Stimulated activated naive CD4-positive, alpha-beta T cell treated with Interleukin-2 at 50 U/mL for 16 hours (primary cell): ENCODE measurements around the gene SPECC1.
"Not testable (repeated sequence)": the region's sequence is repeated elsewhere in the genome, so short reads cannot be mapped to it uniquely, and the experiment has no call there.

Source experiments
- DNase-seq: peaks from one replicate; lab custom pipeline; 2025; lab: John Stamatoyannopoulos, UW

SPECC1 gene

DNA sequence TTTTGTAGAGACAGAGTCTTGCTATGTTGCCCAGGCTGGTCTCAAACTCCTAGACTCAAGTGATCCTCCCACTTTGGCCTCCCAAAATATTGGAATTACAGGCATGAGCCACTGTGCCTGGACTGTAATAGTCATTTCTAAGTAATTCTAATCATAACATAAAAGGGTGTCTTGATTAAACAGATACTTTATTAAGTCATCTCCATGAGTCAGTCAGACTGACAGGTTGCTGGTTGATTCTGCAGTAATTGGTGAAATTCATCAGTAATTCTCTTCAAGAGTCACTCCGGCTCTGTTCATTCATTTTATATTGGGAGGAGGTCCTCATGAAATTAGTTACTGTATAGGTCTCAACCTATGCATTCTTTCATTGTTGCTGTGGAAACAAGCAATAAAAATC lies 85.6 kb downstream of the SPECC1 start:
- DNase-seq, result no peak

DNA sequence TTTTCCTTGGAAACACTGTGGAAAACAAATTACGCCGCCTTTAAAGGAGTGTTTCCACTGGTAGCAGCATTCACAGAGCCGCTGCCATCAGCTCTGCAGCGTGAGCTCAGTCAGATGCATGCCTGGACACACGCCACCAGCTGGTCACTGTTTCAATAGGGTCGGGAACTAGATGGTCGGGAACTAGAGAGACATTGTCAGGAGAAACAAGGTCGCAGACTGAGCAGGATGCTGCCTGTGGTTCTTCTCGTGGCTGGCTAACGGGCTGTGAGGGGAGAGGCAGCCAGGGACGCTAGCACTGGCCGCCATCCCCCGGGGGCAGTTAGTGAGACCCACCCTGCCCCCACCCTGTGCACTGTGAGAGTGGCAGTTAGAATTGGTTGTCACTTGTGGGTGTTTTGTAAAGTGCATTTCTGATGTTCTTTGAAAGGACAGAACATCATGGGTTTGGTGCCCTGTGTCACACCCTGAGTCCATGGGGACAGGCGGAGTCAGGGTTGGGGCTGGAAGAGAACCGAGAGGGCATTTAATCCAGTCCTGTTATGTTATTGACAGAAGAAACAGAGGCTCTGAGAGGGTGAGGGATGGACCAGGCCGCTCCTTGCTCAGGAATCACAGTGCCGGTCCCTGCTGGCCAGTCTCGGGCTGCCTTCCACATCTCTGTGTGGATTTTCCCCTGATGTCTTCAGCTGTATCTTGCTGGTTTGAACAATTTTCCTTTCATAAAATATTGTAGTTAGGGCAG lies 86.3 kb downstream of the SPECC1 start:
- no peak for DNase-seq

DNA sequence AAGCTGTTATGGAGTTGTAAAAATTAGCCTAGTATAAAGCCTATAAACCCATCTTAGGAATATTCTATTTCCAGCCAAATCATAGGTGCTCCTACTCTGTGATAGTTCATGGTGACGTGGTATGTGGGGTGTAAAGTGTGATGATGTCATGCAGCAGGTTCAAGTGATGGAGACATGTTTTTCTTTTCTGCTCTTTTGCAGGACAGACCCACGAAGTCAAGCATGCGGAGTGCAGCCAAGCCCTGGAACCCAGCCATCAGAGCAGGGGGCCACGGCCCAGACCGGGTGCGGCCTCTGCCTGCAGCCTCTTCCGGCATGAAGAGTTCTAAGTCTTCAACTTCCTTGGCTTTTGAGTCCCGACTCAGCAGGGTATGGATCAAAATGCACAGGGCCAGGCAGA lies 87.3 kb downstream of the SPECC1 start:
- no peak for DNase-seq

DNA sequence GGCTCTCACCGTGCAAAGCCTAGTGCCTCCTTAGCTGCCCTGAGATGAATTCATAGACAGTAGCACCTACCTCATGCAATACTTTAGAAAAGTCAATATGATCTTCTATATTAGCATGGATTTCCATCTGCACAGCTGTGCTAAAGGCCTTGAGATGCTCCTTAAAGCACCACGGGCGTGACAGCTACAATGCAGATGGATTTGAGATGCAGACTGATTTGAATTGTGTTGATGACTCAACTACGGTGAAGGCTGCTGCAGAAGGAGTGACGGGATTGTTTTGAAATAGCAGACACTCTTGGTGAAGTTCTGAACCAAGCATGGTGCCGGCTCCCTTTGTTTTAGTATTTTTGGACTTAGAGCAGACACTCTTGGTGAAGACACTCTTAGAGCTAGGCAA lies 88.2 kb downstream of the SPECC1 start:
- DNase-seq, result no peak

DNA sequence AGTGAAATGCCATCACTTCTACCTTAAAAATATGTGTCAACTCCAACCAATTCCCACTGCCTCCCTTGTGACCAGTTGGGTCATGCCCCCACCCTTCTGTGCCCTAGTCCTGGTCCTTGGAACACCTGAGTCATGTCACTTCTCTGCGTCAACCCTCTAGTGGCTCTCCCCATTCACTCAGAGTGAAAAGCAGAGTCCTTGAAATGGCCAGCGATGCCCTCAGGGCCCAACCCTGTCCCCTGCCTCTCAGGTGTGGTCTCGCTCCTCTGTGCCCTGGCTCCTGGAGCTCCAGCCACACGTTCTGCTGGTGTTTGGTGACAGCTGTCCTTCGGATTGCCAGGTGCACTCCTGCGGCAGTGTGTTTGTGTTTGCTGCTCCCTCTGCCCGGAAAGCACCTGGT lies 89.2 kb downstream of the SPECC1 start:
- no peak for DNase-seq

DNA sequence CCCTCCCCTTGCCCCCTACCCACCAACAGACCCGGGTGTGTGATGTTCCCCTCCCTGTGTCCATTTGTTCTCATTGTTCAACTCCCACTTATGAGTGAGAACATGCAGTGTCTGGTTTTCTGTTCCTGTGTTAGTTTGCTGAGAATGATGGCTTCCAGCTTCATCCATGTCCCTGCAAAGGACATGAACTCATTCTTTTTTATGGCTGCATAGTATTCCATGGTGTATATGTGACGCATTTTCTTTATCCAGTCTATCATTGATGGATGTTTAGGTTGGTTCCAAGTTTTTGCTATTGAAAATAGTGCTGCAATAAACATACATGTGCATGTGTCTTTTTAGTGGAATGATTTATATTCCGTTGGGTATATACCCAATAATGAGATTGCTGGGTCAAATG lies 91.6 kb downstream of the SPECC1 start:
- not testable (repeated sequence) for DNase-seq

DNA sequence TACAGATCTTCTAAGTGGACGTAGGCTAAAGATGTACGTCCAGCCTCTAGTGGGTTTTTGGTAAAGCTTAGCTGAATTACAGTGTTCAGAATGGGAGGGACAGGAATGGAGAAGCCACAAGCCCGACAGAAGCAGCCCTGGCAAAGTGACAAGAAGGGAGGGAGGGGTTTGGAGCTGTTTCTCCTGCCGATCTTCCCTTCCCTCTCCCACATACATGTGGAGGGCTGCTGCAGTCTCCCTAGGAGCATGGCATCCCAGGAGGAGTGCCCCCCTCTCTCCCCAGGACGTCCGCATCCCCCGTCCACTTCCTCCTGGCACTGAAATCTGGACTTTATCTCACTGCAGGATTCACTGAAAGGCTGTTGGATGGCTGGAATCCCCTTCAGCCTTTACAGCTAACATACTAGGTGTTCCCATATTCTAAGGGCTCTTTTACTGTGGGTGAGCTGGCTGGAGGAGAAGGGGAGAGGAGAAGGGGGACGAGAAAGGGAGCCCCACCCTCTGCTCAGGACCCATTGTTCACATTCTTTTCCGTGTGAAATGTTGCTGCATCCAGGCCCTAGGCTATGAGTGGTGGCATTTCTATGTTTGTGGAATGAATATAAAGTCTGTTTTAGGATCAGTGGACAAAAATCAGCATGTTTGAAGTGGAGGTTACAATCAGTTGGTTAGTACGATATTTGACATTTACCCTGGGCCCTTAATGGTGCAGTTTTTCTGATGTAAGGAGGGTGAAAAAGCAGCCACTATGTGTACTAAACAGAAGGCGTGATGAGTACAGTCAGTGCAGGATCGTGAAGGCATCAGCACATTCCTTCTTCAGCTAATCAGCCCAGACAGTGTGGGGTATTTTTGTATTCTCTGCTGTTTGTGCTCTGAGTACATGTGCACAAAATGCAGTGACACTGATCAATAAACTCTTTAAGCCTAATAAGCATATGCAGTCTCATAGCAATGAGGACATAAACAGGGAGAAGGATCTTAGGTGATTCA lies 94.6 kb downstream of the SPECC1 start:
- DNase-seq, result no peak

DNA sequence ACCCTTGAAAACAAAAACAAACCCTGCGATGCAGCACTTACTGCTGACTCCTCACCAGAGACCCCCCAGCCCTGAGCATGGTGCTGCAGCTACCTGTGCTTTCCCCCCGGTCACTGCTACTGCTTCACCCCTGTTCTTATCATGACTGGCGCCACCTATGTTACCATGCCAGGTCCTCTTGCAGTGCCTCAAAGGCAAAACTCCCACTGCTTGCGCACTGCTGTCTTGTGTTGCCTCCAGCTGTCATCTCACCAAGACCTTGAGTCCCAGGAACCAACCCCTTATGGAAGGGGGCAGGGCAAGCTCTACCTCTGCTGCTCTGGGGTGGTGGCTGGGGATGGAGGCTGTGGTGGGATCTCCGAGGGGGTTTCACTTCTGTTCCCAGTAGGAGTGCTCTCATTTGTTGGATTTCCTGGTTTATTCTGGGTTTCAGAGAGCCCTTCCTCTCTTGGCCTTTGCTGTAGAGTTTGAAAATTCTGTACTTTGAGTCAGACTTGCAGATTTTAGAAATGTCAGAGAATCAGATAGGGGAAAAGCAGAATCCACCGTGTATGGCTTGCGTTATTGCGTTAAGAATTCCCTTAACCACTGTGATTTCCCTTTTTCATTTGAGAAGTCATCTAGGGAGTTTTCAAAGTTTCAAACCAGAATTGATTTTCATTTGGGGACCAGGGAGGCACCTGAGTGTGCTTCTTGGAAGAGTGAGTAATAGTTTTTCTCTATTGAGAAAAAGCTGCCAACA lies 96.6 kb downstream of the SPECC1 start:
- DNase-seq, result no peak

DNA sequence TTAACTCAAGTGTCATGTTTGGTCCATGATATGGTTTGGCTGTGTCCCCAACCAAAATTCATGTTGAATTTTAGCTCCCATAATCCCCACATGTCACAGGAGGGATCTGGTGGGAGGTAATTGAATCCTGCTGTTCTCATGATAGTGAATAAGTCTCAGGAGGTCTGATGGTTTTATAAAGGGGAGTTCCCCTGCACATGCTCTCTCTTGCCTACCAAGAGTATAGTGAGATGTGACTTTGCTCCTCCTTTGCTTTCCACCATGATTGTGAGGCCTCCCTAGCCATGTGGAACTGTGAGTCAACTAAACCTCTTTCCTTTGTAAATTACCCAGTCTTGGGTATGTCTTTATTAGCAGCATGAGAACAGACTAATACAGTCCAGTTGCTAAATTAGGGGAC lies 97.3 kb downstream of the SPECC1 start:
- DNase-seq, result not testable (repeated sequence)

DNA sequence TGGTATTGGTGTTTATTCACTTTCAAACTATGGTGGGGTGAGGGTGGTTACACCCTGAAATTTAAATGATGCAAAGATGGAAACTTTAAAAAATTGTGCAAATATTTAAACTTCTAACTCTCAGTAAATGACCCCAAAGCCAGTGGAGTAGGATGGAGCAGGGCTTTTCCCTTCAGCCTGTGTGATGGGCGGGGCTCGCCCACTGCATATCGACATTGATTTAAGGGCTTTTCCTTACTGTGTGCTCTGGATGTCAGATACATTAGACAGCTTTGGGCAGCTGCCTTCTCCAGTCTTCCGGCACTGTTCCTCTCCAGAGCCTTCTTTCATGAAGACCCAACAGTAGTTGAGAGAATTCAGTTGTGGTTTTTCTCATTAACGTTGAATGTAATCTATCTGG lies 99.9 kb downstream of the SPECC1 start:
- DNase-seq, result no peak

DNA sequence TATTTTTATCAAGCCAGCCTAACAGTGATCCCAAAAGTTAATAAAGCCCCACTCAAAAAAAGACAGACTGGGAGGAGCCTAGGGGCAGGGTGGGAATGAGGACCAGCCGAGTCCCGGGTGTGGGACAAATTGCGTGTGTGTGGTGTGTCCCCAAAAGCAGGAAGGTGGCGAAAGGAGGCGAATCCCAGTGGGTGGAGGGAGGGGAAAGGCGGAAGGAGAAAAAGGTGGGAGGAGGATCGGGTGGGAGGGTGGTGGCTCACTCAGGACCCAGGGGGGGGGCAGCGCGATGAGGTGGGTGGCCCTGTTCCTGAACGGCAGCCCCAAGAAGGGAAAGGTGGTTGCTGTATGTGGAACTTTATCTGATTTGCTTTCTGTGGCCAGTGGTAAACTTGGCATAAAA lies 102.4 kb downstream of the SPECC1 start:
- DNase-seq, result no peak

DNA sequence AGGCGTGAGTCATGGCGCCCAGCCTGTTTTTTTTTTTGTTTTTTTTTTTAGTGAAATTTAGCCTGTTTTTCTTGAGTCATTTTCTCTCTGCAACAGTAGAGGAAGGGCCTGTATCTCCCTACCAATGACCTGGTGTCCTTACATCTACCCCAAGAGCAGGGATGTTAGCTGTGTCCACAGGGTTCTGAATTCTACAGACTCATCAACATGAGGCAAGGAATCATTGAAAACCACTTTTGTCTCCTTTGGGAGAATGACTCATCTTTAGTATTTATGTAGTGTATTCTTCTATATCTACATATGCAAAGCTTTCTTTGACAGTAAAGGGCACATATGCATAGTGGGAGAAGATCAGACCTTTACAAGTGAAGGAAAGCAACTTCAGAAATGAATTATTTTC lies 105.3 kb downstream of the SPECC1 start:
- DNase-seq, result no peak

DNA sequence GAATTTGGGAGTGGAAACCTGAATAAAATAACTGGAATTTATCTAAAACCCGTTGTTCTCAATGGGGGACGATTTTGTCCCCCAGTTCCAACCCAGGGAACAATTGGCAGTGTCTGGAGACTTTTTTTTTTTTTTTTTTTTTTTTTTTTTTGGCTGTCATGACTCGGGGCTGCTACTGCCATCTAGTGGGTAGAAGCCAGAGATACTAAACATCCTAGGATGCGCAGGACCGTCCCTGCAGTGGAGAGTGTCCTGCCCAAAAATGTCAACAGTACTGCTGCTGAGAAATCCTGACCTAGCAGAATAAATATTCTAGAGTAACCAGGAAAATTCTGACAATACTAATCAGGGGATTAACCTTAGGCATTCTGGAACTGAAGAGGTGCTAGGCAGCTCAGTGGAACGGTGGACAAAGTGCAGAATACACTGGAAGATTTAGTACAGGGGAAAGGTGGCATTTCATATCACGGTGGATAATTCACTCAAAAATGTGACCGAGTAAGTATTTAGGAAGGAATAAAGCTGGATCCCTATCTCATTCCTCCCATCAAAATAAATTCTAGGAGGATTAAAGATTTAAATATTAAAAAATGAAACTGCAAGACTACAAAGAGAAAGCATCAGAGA lies 107.6 kb downstream of the SPECC1 start:
- peak; percentile 31 for DNase-seq

DNA sequence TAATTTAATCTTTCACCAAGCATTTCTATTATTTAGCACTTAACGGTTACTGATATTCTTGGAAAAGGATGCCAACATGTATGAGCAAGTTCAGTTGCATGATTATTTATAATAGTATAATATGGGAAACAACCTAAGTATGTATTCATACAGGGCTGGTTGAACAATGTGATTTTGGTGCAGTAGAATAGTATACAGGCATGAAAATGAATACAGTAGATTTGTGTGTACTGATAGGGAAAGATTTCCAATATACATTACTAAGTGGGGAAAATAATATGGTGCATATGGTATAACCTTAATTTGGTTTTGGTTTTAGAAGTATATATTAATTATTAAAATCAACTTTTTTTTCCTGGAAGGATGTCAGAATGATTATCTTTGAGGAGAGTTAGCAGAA lies 109.1 kb downstream of the SPECC1 start:
- no peak for DNase-seq

DNA sequence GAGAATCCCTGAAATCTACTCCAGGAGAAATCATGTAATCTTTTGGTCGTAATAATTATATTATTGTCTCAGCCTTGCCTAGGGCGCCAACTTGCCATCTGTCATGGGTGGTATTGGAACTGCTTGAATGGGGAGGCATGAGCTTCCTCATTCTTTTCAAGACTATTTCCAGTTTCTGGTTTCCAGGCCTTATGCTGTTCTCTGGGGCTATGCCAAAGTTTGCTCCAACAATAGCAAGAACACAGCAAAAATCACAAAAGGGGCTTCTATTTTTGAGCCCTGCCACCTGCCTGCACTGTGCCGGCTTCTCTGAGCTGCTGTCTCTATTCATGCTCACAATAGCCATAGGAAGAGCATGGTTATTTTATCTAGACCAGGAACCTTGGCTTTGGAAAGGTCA lies 111.7 kb downstream of the SPECC1 start:
- no peak for DNase-seq

DNA sequence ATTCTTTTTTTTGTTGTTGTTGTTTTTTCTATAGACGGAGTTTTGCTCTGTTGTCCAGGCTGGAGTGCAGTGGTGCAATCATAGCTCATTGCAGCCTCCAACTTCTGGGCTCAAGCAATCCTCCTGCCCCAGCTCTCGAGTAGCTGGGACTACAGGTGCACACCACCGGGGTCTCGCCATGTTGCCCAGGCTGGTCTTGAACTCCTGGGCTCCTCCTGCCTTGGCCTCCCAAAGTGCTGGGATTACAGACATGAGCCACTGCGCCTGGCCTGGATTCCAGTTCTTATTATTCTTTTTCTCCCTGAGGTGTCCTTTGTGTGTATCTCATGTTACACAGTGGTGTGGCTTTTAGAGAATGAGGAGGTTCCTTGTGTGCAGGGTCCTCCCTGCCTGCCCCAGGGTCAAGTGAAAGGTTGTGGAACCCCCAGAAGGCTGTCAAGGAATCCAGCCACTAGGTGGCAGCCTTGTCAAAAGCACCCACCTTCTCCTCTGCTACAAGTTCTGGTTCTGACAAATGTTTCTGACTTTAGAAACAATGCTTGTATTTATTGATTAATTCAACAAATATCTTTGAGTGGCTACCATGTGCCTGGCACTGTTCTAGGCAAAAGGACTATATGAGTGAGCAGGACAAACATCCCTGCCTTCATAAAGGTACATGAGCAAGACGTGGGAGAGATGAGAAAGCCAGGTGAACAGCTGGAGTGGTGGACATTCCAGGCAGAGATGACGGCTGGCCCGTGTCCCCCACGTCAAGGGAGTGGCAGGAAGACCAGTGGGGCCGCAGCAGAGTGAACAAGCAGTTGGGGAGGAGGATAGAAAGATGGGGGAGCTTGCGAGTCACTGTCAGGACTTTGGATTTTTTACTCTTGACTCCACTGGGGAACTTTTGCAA lies 112.4 kb downstream of the SPECC1 start:
- DNase-seq, result peak; percentile 50

DNA sequence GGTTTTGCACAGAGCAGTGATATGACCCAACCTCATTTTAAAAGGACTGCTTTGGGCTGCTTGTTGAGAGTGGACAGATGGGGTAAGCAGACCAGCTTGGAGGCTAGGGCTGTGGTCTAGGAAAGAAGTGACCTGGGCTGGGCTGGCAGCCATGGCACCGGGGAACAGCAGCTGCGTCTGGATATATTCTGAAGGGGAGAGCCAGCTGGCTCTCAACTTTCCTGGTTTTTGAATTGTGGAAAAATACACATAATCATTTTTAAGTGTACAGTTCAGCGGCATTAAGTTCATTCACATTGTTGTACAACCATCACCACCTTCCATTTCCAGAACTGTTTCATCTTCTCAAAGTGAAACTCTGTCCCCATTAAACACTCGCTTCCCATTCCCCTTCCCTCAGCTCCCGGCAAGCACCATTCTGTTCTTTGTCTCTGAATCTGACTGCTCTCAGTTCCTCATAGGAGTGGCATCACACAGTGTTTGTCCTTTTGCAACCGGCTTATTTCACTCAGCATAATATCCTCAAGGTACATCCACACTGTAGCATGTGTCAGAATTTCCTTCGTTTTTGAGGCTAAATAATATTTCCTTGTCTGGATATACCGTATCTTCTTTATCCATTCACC lies 113.2 kb downstream of the SPECC1 start:
- DNase-seq, result no peak

DNA sequence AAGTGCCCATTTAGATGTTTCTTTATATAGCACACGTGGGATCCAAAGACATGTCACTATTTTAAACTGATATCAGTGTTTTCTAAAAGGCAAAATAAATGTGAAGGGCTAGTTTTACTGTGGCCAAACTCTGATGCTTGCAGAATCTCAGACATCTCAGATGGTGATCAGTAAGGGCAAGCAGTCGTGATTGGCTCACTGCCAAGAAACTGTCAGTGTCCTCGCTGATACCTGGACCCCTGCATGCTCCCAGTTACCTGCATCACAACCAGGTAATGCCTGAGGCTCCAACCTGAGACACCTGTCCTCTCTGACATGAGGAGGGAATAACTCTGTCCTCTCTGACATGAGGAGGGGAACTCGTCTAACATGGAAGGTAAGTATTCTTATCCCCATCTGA lies 114.0 kb downstream of the SPECC1 start:
- DNase-seq, result no peak

DNA sequence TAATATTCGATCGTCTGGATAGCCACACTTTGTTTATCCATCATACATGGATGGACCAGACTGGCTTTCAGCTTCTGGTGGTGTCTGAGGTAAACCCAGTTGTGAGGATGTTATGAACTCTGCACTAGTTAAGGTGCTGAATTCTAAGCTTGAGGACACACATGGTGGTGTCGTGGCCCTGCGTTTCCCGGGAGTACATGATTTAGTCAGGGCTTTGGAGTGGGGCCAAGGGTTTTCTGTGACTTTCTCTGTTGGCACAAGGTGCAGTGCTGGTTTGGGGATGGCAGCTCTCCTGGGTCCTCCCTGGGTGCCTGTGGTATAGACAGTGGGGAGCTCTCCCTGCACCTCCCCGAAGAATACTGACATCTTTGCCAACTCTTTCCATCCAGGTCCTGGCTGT lies 116.6 kb downstream of the SPECC1 start:
- DNase-seq, result no peak

DNA sequence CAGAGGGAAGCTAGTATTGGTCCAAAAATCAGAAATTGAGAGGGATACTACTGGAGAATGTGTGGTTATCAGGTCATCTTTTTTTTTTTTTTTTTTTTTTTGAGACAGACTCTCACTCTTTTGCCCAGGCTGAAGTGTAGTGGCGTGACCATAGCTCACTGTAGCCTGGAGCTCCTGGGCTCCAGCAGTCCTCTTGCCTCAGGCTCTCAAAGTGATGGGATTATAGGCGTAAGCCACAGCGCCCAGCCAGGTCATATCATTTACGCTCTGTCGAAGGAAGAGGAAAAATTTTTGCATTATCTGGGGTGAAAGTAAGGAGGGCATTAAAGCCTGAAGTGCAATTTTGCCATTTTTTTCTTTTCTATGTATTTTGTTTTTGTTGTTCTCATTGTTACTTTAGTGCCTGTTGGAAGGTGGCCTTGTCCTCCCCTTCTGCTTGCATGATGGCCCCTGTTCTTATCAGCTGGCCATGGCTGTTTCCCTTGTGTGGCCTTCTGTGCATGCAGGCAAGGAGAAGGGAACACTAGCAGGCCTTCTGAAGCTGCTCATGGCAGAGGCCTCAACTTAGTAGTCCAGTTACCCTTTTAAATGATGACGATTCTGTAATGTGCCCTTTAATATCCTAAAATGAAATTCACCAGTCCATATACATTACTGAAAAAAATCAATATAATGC lies 118.3 kb downstream of the SPECC1 start:
- no peak for DNase-seq
